Heart right ventricle (tissue), 16 donors: ENCODE data around the gene EFNA4. TPM values are rescaled to one million over a fixed set of nuclear protein-coding genes. Genes with fewer than 3 reads are reported as not detected.
"Not testable (repeated sequence)": the region's sequence is repeated elsewhere in the genome, so short reads cannot be mapped to it uniquely, and the experiment has no call there.

Experiments used
- ATAC-seq, 8 donors: fragments of 200-7000 bp; cut with Tn5 transposase; one replicate each; pipeline ENCODE4 v1.9.1; 2020; ENCODE audit warnings: mild to moderate bottlenecking in 8 of 8, moderate library complexity in 8 of 8, moderate number of reproducible peaks in 1 of 8
- DNase-seq, 2 donors: peaks; one replicate each; pipeline ENCODE4 v3.0.0-alpha.2; 2020
- H3K27ac ChIP-seq, 10 donors: fragments of 200-600 bp; sonication (generic) in 2 of 10; one replicate each; pipeline versions ENCODE4 v1.5.0 to v1.8.0; 2020 to 2022; ENCODE audit warnings: mild to moderate bottlenecking in 3 of 10
- H3K27me3 ChIP-seq, 7 donors: fragments of 200-600 bp; one replicate each; pipeline ENCODE4 v1.8.0; 2021 to 2022; ENCODE audit warnings: mild to moderate bottlenecking in 2 of 7
- H3K36me3 ChIP-seq, 9 donors: fragments of 200-600 bp; sonication (generic) in 1 of 9; one replicate each; pipeline versions ENCODE4 v1.5.0 to v1.8.0; 2020 to 2022; ENCODE audit warnings: mild to moderate bottlenecking in 2 of 9
- H3K4me1 ChIP-seq, 9 donors: fragments of 200-600 bp; sonication (generic) in 1 of 9; one replicate each; pipeline versions ENCODE4 v1.5.0 to v1.8.0; 2020 to 2022; ENCODE audit warnings: mild to moderate bottlenecking in 4 of 9
- H3K4me3 ChIP-seq, 10 donors: fragments of 200-600 bp; sonication (generic) in 2 of 10; one replicate each; pipeline versions ENCODE4 v1.5.0 to v1.8.0; 2020 to 2022; ENCODE audit warnings: mild to moderate bottlenecking in 7 of 10, moderate library complexity in 2 of 10
- H3K9me3 ChIP-seq, 11 donors: fragments of 200-600 bp in 10 of 11; sonication (generic) in 2 of 11; one replicate each; pipeline versions ENCODE4 v1.5.0 to v1.8.0; 2013 to 2022; ENCODE audit warnings: mild to moderate bottlenecking in 2 of 11, control low read depth in 1 of 11, moderate library complexity in 1 of 11
- CTCF ChIP-seq, 9 donors: fragments of 200-600 bp; sonication (generic) in 2 of 9; IDR thresholded peaks; one replicate each; pipeline versions ENCODE4 v1.5.0 to v1.8.0; 2021 to 2022; ENCODE audit warnings: antibody characterized with exemption in 9 of 9, mild to moderate bottlenecking in 5 of 9, moderate library complexity in 1 of 9
- WGBS, 2 donors: extraction: QIAGEN DNeasy Blood & Tissue Kit; methylation state at CpG; one replicate each; pipeline ENCODE4 v1.1.7; 2013; ENCODE audit warnings: inconsistent platforms in 1 of 2; 5-methylcytosine and 5-hydroxymethylcytosine counted together
- intact Hi-C, 10 donors: fragments of 100-400 bp; cut with DNase I; formaldehyde crosslinking; loops; one replicate each; pipeline versions ENCODE4 v1.11.1 to v1.14.2; 2022
- polyA plus RNA-seq, 2 donors: library from polyadenylated mRNA; stranded (reverse); fragments of 200-250 nt; gene quantifications; one replicate each; pipeline ENCODE4 v1.2.3, GENCODE V29; 2013
- total RNA-seq, 10 donors: library from RNA; stranded (reverse); fragmentation: NEBNext Ultra II Directional in 3 of 10; extraction: Animal tissue kit (Norgen Biotek cat#: 25700) in 3 of 10; gene quantifications; one replicate each; pipeline versions ENCODE4 v1.2.1 to v1.2.4, GENCODE V29; 2021 to 2023
- donor health status: Arrhythmogenic right ventricular cardiomyopathy.
- donor health status: ischemic (EF 13 %, LVEDD 7.1; RV severe dilation, severe dysfunction).
- donor health status: healthy with polysubstance abuse.
- donor health status: DM: no; HTN: yes; CAD: no.
- donor health status: DM: no; HTN: no; CAD: no.
- donor health status: ischemic (EF 25% LVEDD 6.9; RV normal size, moderate dysfunction).
- donor health status: ischemic (EF 25% LVEDD 5.7; RV mildly dilated, moderate dysfunction).
- donor health status: healthy.
- donor health status: DM: yes; HTN: yes; CAD: no.
- donor health status: Ischemic cardiomyopathy.
- donor health status: ischemic (EF 35%, LVEDD 5.7; RV mildly dilated, moderate dysfunction).
- donor health status: nonischemic (EF 11% LVEDD 7.7; RV severe dilation, severe dysfunction).
- donor health status: DM: yes; HTN: yes; CAD: no.
- donor health status: PGD.
- donor health status: ischemic (EF 29% LVEDD 5.4; RV normal size, mild dysfunction).
- donor health status: nonischemic (EF 23%, LVEDD 6.1; RV moderate dilation, normal function).

The EFNA4 gene
- total and polyA plus RNA-seq, 12 donors: 0.49 to 5.4 (median 1.9) TPM

GRCh38 chr1:155117610-155118009, 54.1 kb downstream of the EFNA4 start:
- no peak for TF ChIP-seq CTCF (IDR thresholded peaks at IDR 0.05)
- 66 to 74% methylated on average over 4 of the region's 4 CpGs for WGBS, 2 donors
- H3K27me3 ChIP-seq: peaks cover 0 to 4% (median 0%) of the 10 kb centered on the region in 7 donors
- no peak overlapping the region for H3K27ac ChIP-seq
- no peaks in the 10 kb centered on the region for H3K4me1 ChIP-seq
- no peaks in the 10 kb centered on the region for H3K9me3 ChIP-seq
- ATAC-seq: no peak
- no peaks in the 10 kb centered on the region for H3K36me3 ChIP-seq
- no peak for DNase-seq
- no peak overlapping the region for H3K4me3 ChIP-seq
- intact Hi-C loops: no loop called here

GRCh38 chr1:155118090-155118489, 54.5 kb downstream of the EFNA4 start:
- intact Hi-C loops, ATAC-seq: not testable (repeated sequence)
- WGBS, 2 donors: 88 to 91% methylated on average over 7 of the region's 7 CpGs

More at GRCh38 chr1:155118090-155118489, 54.5 kb downstream of the EFNA4 start:
- not testable (repeated sequence) for H3K4me1 ChIP-seq, H3K36me3 ChIP-seq, DNase-seq, H3K4me3 ChIP-seq, H3K27ac ChIP-seq, H3K27me3 ChIP-seq, H3K9me3 ChIP-seq

Other genes starting within 250 kb of the EFNA4 start
- 1 to 10 TPM in 9 of 10 donors, under 1 TPM in 1; 0.52 to 5.9 (median 2.7) TPM for gene KCNN3, start 193.5 kb upstream of the EFNA4 start, total RNA-seq
- gene KCNN3, start 193.5 kb upstream of the EFNA4 start, polyA plus RNA-seq: under 1 TPM; 0.17 to 0.59 TPM
- 10 to 100 TPM; 29.9 to 66.4 (median 39.4) TPM for gene PMVK, start 127.0 kb upstream of the EFNA4 start, total RNA-seq
- 10 to 100 TPM; 40.2 to 42.9 TPM for gene PMVK, start 127.0 kb upstream of the EFNA4 start, polyA plus RNA-seq
- 10 to 100 TPM; 38.3 to 75.0 (median 48.8) TPM for gene PBXIP1, start 107.6 kb upstream of the EFNA4 start, total RNA-seq
- 10 to 100 TPM; 25.4 to 33.0 TPM for gene PBXIP1, start 107.6 kb upstream of the EFNA4 start, polyA plus RNA-seq
- gene PYGO2, start 102.0 kb upstream of the EFNA4 start, total RNA-seq: 10 to 100 TPM in 9 of 10 donors, 1 to 10 TPM in 1; 8.8 to 18.0 (median 13.9) TPM
- 10 to 100 TPM; 11.9 to 12.1 TPM for gene PYGO2, start 102.0 kb upstream of the EFNA4 start, polyA plus RNA-seq
- gene SHC1, start 93.0 kb upstream of the EFNA4 start, total RNA-seq: 10 to 100 TPM; 42.6 to 95.7 (median 57.8) TPM
- 10 to 100 TPM; 35.6 to 58.3 TPM for gene SHC1, start 93.0 kb upstream of the EFNA4 start, polyA plus RNA-seq
- gene CKS1B, start 89.1 kb upstream of the EFNA4 start, total RNA-seq: 10 to 100 TPM; 10.9 to 30.9 (median 17.5) TPM
- 10 to 100 TPM in 1 of 2 donors, 1 to 10 TPM in 1; 4.6 to 36.7 TPM for gene CKS1B, start 89.1 kb upstream of the EFNA4 start, polyA plus RNA-seq
- gene FLAD1, start 80.4 kb upstream of the EFNA4 start, total RNA-seq: 10 to 100 TPM; 20.1 to 36.8 (median 24.1) TPM
- gene FLAD1, start 80.4 kb upstream of the EFNA4 start, polyA plus RNA-seq: 10 to 100 TPM; 25.1 to 41.6 TPM
- gene LENEP, start 70.2 kb upstream of the EFNA4 start, total RNA-seq: not detected
- not detected for gene LENEP, start 70.2 kb upstream of the EFNA4 start, polyA plus RNA-seq
- 10 to 100 TPM; 25.7 to 54.7 (median 34.5) TPM for gene ZBTB7B, start 60.9 kb upstream of the EFNA4 start, total RNA-seq
- 10 to 100 TPM; 41.1 to 51.6 TPM for gene ZBTB7B, start 60.9 kb upstream of the EFNA4 start, polyA plus RNA-seq
- gene DCST2, start 30.0 kb upstream of the EFNA4 start, total RNA-seq: under 1 TPM in 9 of 10 donors, not detected in 1; 0.15 to 0.67 (median 0.30) TPM
- gene DCST2, start 30.0 kb upstream of the EFNA4 start, polyA plus RNA-seq: 1 to 10 TPM in 1 of 2 donors, under 1 TPM in 1; 0.38 to 1.8 TPM
- gene DCST1, start 29.9 kb upstream of the EFNA4 start, total RNA-seq: not detected
- under 1 TPM in 1 of 2 donors, not detected in 1; 0.29 TPM for gene DCST1, start 29.9 kb upstream of the EFNA4 start, polyA plus RNA-seq
- gene ADAM15, start 12.4 kb upstream of the EFNA4 start, total RNA-seq: 100 to 1,000 TPM in 1 of 10 donors, 10 to 100 TPM in 9; 46.7 to 146 (median 58.5) TPM
- gene ADAM15, start 12.4 kb upstream of the EFNA4 start, polyA plus RNA-seq: 100 to 1,000 TPM; 144 to 305 TPM
- 1 to 10 TPM in 1 of 10 donors, under 1 TPM in 8, not detected in 1; 0.23 to 1.9 (median 0.46) TPM for gene EFNA3, start 15.1 kb downstream of the EFNA4 start, total RNA-seq
- 1 to 10 TPM in 1 of 2 donors, under 1 TPM in 1; 0.95 to 1.8 TPM for gene EFNA3, start 15.1 kb downstream of the EFNA4 start, polyA plus RNA-seq
- gene EFNA1, start 64.1 kb downstream of the EFNA4 start, total RNA-seq: 10 to 100 TPM; 28.9 to 50.0 (median 35.6) TPM
- 100 to 1,000 TPM in 1 of 2 donors, 10 to 100 TPM in 1; 44.2 to 104 TPM for gene EFNA1, start 64.1 kb downstream of the EFNA4 start, polyA plus RNA-seq
- 10 to 100 TPM in 2 of 10 donors, 1 to 10 TPM in 8; 5.5 to 16.8 (median 7.9) TPM for gene SLC50A1, start 72.1 kb downstream of the EFNA4 start, total RNA-seq
- gene SLC50A1, start 72.1 kb downstream of the EFNA4 start, polyA plus RNA-seq: 10 to 100 TPM; 23.2 to 33.7 TPM
- 10 to 100 TPM; 48.2 to 70.9 (median 53.4) TPM for gene DPM3, start 76.8 kb downstream of the EFNA4 start, total RNA-seq
- 100 to 1,000 TPM; 144 to 304 TPM for gene DPM3, start 76.8 kb downstream of the EFNA4 start, polyA plus RNA-seq
- gene KRTCAP2, start 109.6 kb downstream of the EFNA4 start, total RNA-seq: 100 to 1,000 TPM in 9 of 10 donors, 10 to 100 TPM in 1; 96.1 to 173 (median 114) TPM
- 100 to 1,000 TPM; 302 to 355 TPM for gene KRTCAP2, start 109.6 kb downstream of the EFNA4 start, polyA plus RNA-seq
- under 1 TPM in 2 of 10 donors, not detected in 8; 0.10 to 0.35 TPM for gene TRIM46, start 110.1 kb downstream of the EFNA4 start, total RNA-seq
- under 1 TPM; 0.04 to 0.07 TPM for gene TRIM46, start 110.1 kb downstream of the EFNA4 start, polyA plus RNA-seq
- 1 to 10 TPM; 3.8 to 8.8 (median 6.4) TPM for gene THBS3, start 144.2 kb downstream of the EFNA4 start, total RNA-seq
- 10 to 100 TPM in 1 of 2 donors, 1 to 10 TPM in 1; 4.9 to 23.5 TPM for gene THBS3, start 144.2 kb downstream of the EFNA4 start, polyA plus RNA-seq
- 10 to 100 TPM; 13.1 to 25.8 (median 17.1) TPM for gene MTX1, start 145.0 kb downstream of the EFNA4 start, total RNA-seq
- 10 to 100 TPM; 33.9 to 49.7 TPM for gene MTX1, start 145.0 kb downstream of the EFNA4 start, polyA plus RNA-seq
- 10 to 100 TPM in 7 of 10 donors, 1 to 10 TPM in 3; 8.6 to 21.0 (median 11.3) TPM for gene ENTREP3, start 191.7 kb downstream of the EFNA4 start, total RNA-seq
- gene ENTREP3, start 191.7 kb downstream of the EFNA4 start, polyA plus RNA-seq: 10 to 100 TPM in 1 of 2 donors, 1 to 10 TPM in 1; 7.1 to 13.7 TPM
- gene SCAMP3, start 198.6 kb downstream of the EFNA4 start, total RNA-seq: 10 to 100 TPM; 54.1 to 73.1 (median 60.1) TPM
- 100 to 1,000 TPM in 1 of 2 donors, 10 to 100 TPM in 1; 47.9 to 109 TPM for gene SCAMP3, start 198.6 kb downstream of the EFNA4 start, polyA plus RNA-seq
- gene CLK2, start 209.8 kb downstream of the EFNA4 start, total RNA-seq: 10 to 100 TPM; 12.5 to 21.9 (median 18.0) TPM
- 10 to 100 TPM; 17.4 to 47.1 TPM for gene CLK2, start 209.8 kb downstream of the EFNA4 start, polyA plus RNA-seq
- gene HCN3, start 213.7 kb downstream of the EFNA4 start, total RNA-seq: 1 to 10 TPM in 5 of 10 donors, under 1 TPM in 5; 0.68 to 1.7 (median 1.0) TPM
- gene HCN3, start 213.7 kb downstream of the EFNA4 start, polyA plus RNA-seq: 1 to 10 TPM in 1 of 2 donors, under 1 TPM in 1; 0.81 to 3.2 TPM
- under 1 TPM in 1 of 10 donors, not detected in 9; 0.11 TPM for gene PKLR, start 237.7 kb downstream of the EFNA4 start, total RNA-seq
- gene PKLR, start 237.7 kb downstream of the EFNA4 start, polyA plus RNA-seq: not detected
- gene FDPS, start 245.1 kb downstream of the EFNA4 start, total RNA-seq: 100 to 1,000 TPM in 1 of 10 donors, 10 to 100 TPM in 9; 63.1 to 108 (median 76.9) TPM
- gene FDPS, start 245.1 kb downstream of the EFNA4 start, polyA plus RNA-seq: 100 to 1,000 TPM; 109 to 113 TPM